A549 (cell line): ENCODE results near the gene ETNPPL.

ENCODE experiments used
- CEBPB ChIP-seq, 2 experiments: fragments of >200 bp in 1 of 2; sonication (Bioruptor Twin) in 1 of 2; formaldehyde crosslinking in 1 of 2; IDR thresholded peaks; 2 replicates each; pipeline ENCODE4 v1.6.1; 2012 to 2016
- POLR2A ChIP-seq: IDR thresholded peaks from 2 replicates; pipeline ENCODE4 v1.6.1; 2012; ENCODE audit warnings: mild to moderate bottlenecking, low read length
- ZNF302 ChIP-seq: fragments of 250-450 bp; sonication (Bioruptor Pico); IDR thresholded peaks from 2 replicates; pipeline ENCODE4 v1.9.0; 2021; ENCODE audit warnings: inconsistent platforms, mild to moderate bottlenecking, moderate library complexity
- TF ChIP-seq, protein P1 (sequence below): fragments of >200 bp; sonication (Bioruptor Twin); formaldehyde crosslinking; IDR thresholded peaks from 3 replicates; pipeline ENCODE4 v1.5.1; 2016
- TF ChIP-seq, protein P2 (sequence below): fragments of 200-600 bp; sonication (generic); IDR thresholded peaks from 2 replicates; pipeline ENCODE4 v1.6.1; 2016; ENCODE audit warnings: antibody characterized with exemption, mild to moderate bottlenecking, moderate library complexity

DNA sequence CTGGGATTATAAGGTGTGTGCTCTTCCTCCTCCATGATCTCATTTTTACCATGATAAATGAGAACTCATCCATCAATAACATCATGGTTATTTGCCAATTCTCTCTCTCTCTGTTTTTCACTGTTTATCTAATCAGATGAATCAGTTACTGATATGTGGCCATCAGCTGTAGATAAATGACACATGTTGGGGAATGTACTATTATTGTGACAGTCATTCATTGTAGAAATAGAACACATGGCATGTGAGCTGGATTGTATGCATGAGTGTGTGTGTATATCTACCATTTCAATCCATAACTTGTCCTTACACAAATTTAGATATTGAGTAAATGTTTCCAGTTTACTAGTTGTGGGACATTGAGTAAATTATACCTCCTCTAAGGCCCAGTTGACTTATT, 59.5 kb downstream of the ETNPPL start:
- no peak for TF ChIP-seq POLR2A
- no peak for TF ChIP-seq ZNF302 (CRISPR knock-in tag)
- TF ChIP-seq, protein P1, sequence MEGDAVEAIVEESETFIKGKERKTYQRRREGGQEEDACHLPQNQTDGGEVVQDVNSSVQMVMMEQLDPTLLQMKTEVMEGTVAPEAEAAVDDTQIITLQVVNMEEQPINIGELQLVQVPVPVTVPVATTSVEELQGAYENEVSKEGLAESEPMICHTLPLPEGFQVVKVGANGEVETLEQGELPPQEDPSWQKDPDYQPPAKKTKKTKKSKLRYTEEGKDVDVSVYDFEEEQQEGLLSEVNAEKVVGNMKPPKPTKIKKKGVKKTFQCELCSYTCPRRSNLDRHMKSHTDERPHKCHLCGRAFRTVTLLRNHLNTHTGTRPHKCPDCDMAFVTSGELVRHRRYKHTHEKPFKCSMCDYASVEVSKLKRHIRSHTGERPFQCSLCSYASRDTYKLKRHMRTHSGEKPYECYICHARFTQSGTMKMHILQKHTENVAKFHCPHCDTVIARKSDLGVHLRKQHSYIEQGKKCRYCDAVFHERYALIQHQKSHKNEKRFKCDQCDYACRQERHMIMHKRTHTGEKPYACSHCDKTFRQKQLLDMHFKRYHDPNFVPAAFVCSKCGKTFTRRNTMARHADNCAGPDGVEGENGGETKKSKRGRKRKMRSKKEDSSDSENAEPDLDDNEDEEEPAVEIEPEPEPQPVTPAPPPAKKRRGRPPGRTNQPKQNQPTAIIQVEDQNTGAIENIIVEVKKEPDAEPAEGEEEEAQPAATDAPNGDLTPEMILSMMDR: no peak
- no peak for TF ChIP-seq CEBPB (IDR thresholded peaks at IDR 0.05)
- TF ChIP-seq, protein P2, sequence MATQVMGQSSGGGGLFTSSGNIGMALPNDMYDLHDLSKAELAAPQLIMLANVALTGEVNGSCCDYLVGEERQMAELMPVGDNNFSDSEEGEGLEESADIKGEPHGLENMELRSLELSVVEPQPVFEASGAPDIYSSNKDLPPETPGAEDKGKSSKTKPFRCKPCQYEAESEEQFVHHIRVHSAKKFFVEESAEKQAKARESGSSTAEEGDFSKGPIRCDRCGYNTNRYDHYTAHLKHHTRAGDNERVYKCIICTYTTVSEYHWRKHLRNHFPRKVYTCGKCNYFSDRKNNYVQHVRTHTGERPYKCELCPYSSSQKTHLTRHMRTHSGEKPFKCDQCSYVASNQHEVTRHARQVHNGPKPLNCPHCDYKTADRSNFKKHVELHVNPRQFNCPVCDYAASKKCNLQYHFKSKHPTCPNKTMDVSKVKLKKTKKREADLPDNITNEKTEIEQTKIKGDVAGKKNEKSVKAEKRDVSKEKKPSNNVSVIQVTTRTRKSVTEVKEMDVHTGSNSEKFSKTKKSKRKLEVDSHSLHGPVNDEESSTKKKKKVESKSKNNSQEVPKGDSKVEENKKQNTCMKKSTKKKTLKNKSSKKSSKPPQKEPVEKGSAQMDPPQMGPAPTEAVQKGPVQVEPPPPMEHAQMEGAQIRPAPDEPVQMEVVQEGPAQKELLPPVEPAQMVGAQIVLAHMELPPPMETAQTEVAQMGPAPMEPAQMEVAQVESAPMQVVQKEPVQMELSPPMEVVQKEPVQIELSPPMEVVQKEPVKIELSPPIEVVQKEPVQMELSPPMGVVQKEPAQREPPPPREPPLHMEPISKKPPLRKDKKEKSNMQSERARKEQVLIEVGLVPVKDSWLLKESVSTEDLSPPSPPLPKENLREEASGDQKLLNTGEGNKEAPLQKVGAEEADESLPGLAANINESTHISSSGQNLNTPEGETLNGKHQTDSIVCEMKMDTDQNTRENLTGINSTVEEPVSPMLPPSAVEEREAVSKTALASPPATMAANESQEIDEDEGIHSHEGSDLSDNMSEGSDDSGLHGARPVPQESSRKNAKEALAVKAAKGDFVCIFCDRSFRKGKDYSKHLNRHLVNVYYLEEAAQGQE: no peak
